GM21737 (cell line): ENCODE results near the gene POLR2F.

Source experiments
- ATAC-seq: cut with Tn5 transposase; IDR thresholded peaks from one replicate; pipeline ENCODE4 v1.9.1; 2021; ENCODE audit warnings: mild to moderate bottlenecking, moderate library complexity; ENCODE audit not compliant: unreplicated experiment

Gene POLR2F

GRCh38 chr22:37979782-37980181 is 26.3 kb downstream of the POLR2F start:
- no peak for ATAC-seq

GRCh38 chr22:37981282-37982011 is 27.9 kb downstream of the POLR2F start:
- ATAC-seq = no peak

GRCh38 chr22:37982151-37982785 is 28.8 kb downstream of the POLR2F start:
- ATAC-seq = no peak

GRCh38 chr22:37982938-37983859 is 29.7 kb downstream of the POLR2F start:
- ATAC-seq = no peak

- no peak for ATAC-seq
Observed at GRCh38 chr22:37983860-37984791, 30.6 kb downstream of the POLR2F start, which contains the start of gene SOX10. SOX10 (minus strand) TSS chr22:37984555; CDS start chr22:37983784, 771 bp downstream.

- no peak for ATAC-seq
Observed at GRCh38 chr22:37985050-37985585, 31.6 kb downstream of the POLR2F start.

- no peak for ATAC-seq
Observed at GRCh38 chr22:37985751-37986281, 32.3 kb downstream of the POLR2F start.

GRCh38 chr22:37986371-37986770 is 32.9 kb downstream of the POLR2F start:
- no peak for ATAC-seq

GRCh38 chr22:37989146-37990045 is 35.9 kb downstream of the POLR2F start:
- ATAC-seq = no peak

- no peak for ATAC-seq
Observed at GRCh38 chr22:37990301-37990700, 36.8 kb downstream of the POLR2F start.

- no peak for ATAC-seq
Observed at GRCh38 chr22:37990862-37991261, 37.4 kb downstream of the POLR2F start.

GRCh38 chr22:37991731-37992442 is 38.4 kb downstream of the POLR2F start:
- no peak for ATAC-seq

- ATAC-seq = no peak
Observed at GRCh38 chr22:37994049-37994448, 40.5 kb downstream of the POLR2F start.

GRCh38 chr22:37994982-37995381 is 41.5 kb downstream of the POLR2F start:
- ATAC-seq = no peak

- no peak for ATAC-seq
Observed at GRCh38 chr22:37995460-37995859, 42.0 kb downstream of the POLR2F start.

GRCh38 chr22:37996079-37996478 is 42.6 kb downstream of the POLR2F start:
- no peak for ATAC-seq

- no peak for ATAC-seq
Observed at GRCh38 chr22:37996515-37997246, 43.2 kb downstream of the POLR2F start.
